Esophagus (tissue), 2 donors: ENCODE results near the gene NBPF1. TPM values are rescaled to one million over a fixed set of nuclear protein-coding genes. Genes with fewer than 3 reads are reported as not detected.
"Not testable (repeated sequence)": the region's sequence is repeated elsewhere in the genome, so short reads cannot be mapped to it uniquely, and the experiment has no call there.

Experiments used
- H3K27ac ChIP-seq, 2 donors: one replicate each; pipeline ENCODE4 v1.5.1; 2013; ENCODE audit warnings: low read depth in 2 of 2, mild to moderate bottlenecking in 2 of 2, inconsistent platforms in 1 of 2, low read length in 1 of 2, moderate library complexity in 1 of 2
- H3K27me3 ChIP-seq, 2 donors: one replicate each; pipeline ENCODE4 v1.6.1; 2013; ENCODE audit warnings: low read length in 2 of 2, control low read depth in 1 of 2, mild to moderate bottlenecking in 1 of 2; ENCODE audit not compliant: insufficient read depth in 2 of 2, control insufficient read depth in 1 of 2
- H3K36me3 ChIP-seq, 2 donors: one replicate each; pipeline ENCODE4 v1.6.1; 2013; ENCODE audit warnings: low read length in 1 of 2; ENCODE audit not compliant: control insufficient read depth in 2 of 2, insufficient read depth in 2 of 2
- H3K4me1 ChIP-seq, 2 donors: one replicate each; pipeline ENCODE4 v1.6.1; 2013; ENCODE audit warnings: low read length in 1 of 2; ENCODE audit not compliant: control insufficient read depth in 2 of 2, insufficient read depth in 2 of 2
- H3K4me3 ChIP-seq, 2 donors: one replicate each; pipeline ENCODE4 v1.5.1; 2013; ENCODE audit warnings: low read length in 2 of 2, mild to moderate bottlenecking in 2 of 2, low read depth in 1 of 2, moderate library complexity in 1 of 2
- H3K9me3 ChIP-seq, 2 donors: one replicate each; pipeline ENCODE4 v1.6.1; 2013; ENCODE audit warnings: mild to moderate bottlenecking in 2 of 2, low read depth in 1 of 2, low read length in 1 of 2, moderate library complexity in 1 of 2; ENCODE audit not compliant: control insufficient read depth in 2 of 2, insufficient read depth in 1 of 2
- WGBS, 2 donors: extraction: QIAGEN DNeasy Blood & Tissue Kit; methylation state at CpG; one replicate each; pipeline ENCODE4 v1.1.7; 2013; 5-methylcytosine and 5-hydroxymethylcytosine counted together
- polyA plus RNA-seq, 2 donors: library from polyadenylated mRNA; stranded (reverse); fragments of 200-250 nt; gene quantifications; one replicate each; pipeline ENCODE4 v1.2.3, GENCODE V29; 2013
- donor health status: healthy with polysubstance abuse.
- donor health status: Bipolar disorder and iron deficiency.

Gene NBPF1
- polyA plus RNA-seq, 2 donors: 3.5 to 5.4 TPM

- not testable (repeated sequence) for H3K27ac ChIP-seq, H3K27me3 ChIP-seq, H3K9me3 ChIP-seq, H3K4me1 ChIP-seq, H3K36me3 ChIP-seq, H3K4me3 ChIP-seq
- WGBS, 2 donors: 73 to 82% methylated on average over 3 of the region's 7 CpGs
Measured at GRCh38 chr1:16600855-16601786, 12.2 kb downstream of the NBPF1 start.

- H3K27ac ChIP-seq, H3K4me3 ChIP-seq, H3K36me3 ChIP-seq, H3K4me1 ChIP-seq, H3K27me3 ChIP-seq, H3K9me3 ChIP-seq: not testable (repeated sequence)
- 91 to 93% methylated on average over 3 of the region's 3 CpGs for WGBS, 2 donors
Measured at GRCh38 chr1:16599326-16599725, 14.0 kb downstream of the NBPF1 start.

GRCh38 chr1:16595216-16595615 is 18.1 kb downstream of the NBPF1 start:
- H3K36me3 ChIP-seq, H3K9me3 ChIP-seq, H3K4me3 ChIP-seq, H3K27ac ChIP-seq, H3K27me3 ChIP-seq, H3K4me1 ChIP-seq: not testable (repeated sequence)
- 95 to 96% methylated on average over 1 of the region's 1 CpG for WGBS, 2 donors

- H3K4me3 ChIP-seq, H3K36me3 ChIP-seq, H3K27ac ChIP-seq, H3K9me3 ChIP-seq, H3K27me3 ChIP-seq, H3K4me1 ChIP-seq: not testable (repeated sequence)
- WGBS, 2 donors: 6 to 11% methylated on average over 6 of the region's 8 CpGs
Measured at GRCh38 chr1:16591845-16592244, 21.5 kb downstream of the NBPF1 start.

- not testable (repeated sequence) for H3K27me3 ChIP-seq, H3K9me3 ChIP-seq, H3K4me3 ChIP-seq, H3K4me1 ChIP-seq, H3K27ac ChIP-seq, H3K36me3 ChIP-seq
- 87 to 91% methylated on average over 5 of the region's 5 CpGs for WGBS, 2 donors
Measured at GRCh38 chr1:16588081-16588480, 25.3 kb downstream of the NBPF1 start.

GRCh38 chr1:16587639-16588038 is 25.7 kb downstream of the NBPF1 start:
- H3K36me3 ChIP-seq, H3K27me3 ChIP-seq, H3K4me3 ChIP-seq, H3K4me1 ChIP-seq, H3K27ac ChIP-seq, H3K9me3 ChIP-seq: not testable (repeated sequence)
- 91% methylated on average over 4 of the region's 4 CpGs for WGBS, 2 donors

GRCh38 chr1:16565324-16565723 is 48.0 kb downstream of the NBPF1 start:
- no CpG with 5 or more reads among the region's 1 CpG for WGBS, 2 donors
- H3K27ac ChIP-seq, H3K4me1 ChIP-seq, H3K4me3 ChIP-seq, H3K9me3 ChIP-seq, H3K27me3 ChIP-seq, H3K36me3 ChIP-seq: not testable (repeated sequence)

- H3K9me3 ChIP-seq, H3K36me3 ChIP-seq, H3K4me1 ChIP-seq, H3K4me3 ChIP-seq, H3K27me3 ChIP-seq: not testable (repeated sequence)
- peak overlapping the region in 1 of 2 donors; percentile 31 for H3K27ac ChIP-seq
- WGBS, 2 donors: 38 to 54% methylated on average over 2 to 3 of the region's 4 CpGs
Measured at GRCh38 chr1:16561035-16561434, 52.3 kb downstream of the NBPF1 start.

- WGBS, 2 donors: 46 to 68% methylated on average over 3 to 4 of the region's 6 CpGs
- not testable (repeated sequence) for H3K27me3 ChIP-seq, H3K9me3 ChIP-seq, H3K27ac ChIP-seq, H3K36me3 ChIP-seq, H3K4me3 ChIP-seq, H3K4me1 ChIP-seq
Measured at GRCh38 chr1:16560498-16560897, 52.9 kb downstream of the NBPF1 start.

- not testable (repeated sequence) for H3K27me3 ChIP-seq, H3K27ac ChIP-seq, H3K36me3 ChIP-seq, H3K4me1 ChIP-seq, H3K4me3 ChIP-seq, H3K9me3 ChIP-seq
- no CpG with 5 or more reads among the region's 5 CpGs for WGBS, 2 donors
Measured at GRCh38 chr1:16559688-16560087, 53.7 kb downstream of the NBPF1 start.
